OCI-LY1 (cell line): ENCODE measurements around the gene PRLH.

Experiments
- H2AFZ ChIP-seq: fragments of 200-600 bp; sonication (generic), shearing (Covaris generic); 2 replicates; pipeline ENCODE4 v1.6.0; 2014; ENCODE audit warnings: antibody characterized with exemption, mild to moderate bottlenecking, low read length
- H3F3A ChIP-seq: fragments of 200-600 bp; sonication (generic), shearing (Covaris generic); 2 replicates; pipeline ENCODE4 v1.6.0; 2014; ENCODE audit warnings: mild to moderate bottlenecking, antibody characterized with exemption, low read length, moderate library complexity; ENCODE audit not compliant: insufficient read depth
- H3K27ac ChIP-seq: fragments of 200-600 bp; sonication (generic); 2 replicates; pipeline ENCODE4 v1.5.1; 2014; ENCODE audit warnings: low read length, mixed run types, mild to moderate bottlenecking, low read depth; ENCODE audit not compliant: poor library complexity, severe bottlenecking
- H3K27me3 ChIP-seq: fragments of 200-600 bp; sonication (generic); 2 replicates; pipeline ENCODE4 v1.6.0; 2014; ENCODE audit warnings: antibody characterized with exemption, mild to moderate bottlenecking, low read length, moderate library complexity; ENCODE audit not compliant: insufficient read depth
- H3K36me3 ChIP-seq: fragments of 200-600 bp; sonication (generic); 2 replicates; pipeline ENCODE4 v1.6.1; 2014; ENCODE audit warnings: mild to moderate bottlenecking, antibody characterized with exemption, low read length, moderate library complexity, mixed read lengths; ENCODE audit not compliant: insufficient read depth
- H3K4me1 ChIP-seq: fragments of 200-600 bp; sonication (generic); 2 replicates; pipeline ENCODE4 v1.5.1; 2014; ENCODE audit warnings: mild to moderate bottlenecking, low read length, moderate library complexity; ENCODE audit not compliant: insufficient read depth, severe bottlenecking
- H3K4me2 ChIP-seq: fragments of 200-600 bp; sonication (generic), shearing (Covaris generic); 2 replicates; pipeline ENCODE4 v1.6.1; 2014; ENCODE audit warnings: low read length
- H3K4me3 ChIP-seq: fragments of 200-600 bp; sonication (generic); 2 replicates; pipeline ENCODE4 v1.5.1; 2014; ENCODE audit warnings: low read length, low read depth, mild to moderate bottlenecking, mixed read lengths; ENCODE audit not compliant: poor library complexity, severe bottlenecking
- H3K79me2 ChIP-seq: fragments of 200-600 bp; shearing (Covaris generic); 2 replicates; pipeline ENCODE4 v1.6.1; 2016; ENCODE audit warnings: mixed run types, low read length, mixed read lengths; ENCODE audit not compliant: insufficient read depth
- H3K9ac ChIP-seq: fragments of 200-600 bp; sonication (generic), shearing (Covaris generic); 2 replicates; pipeline ENCODE4 v1.6.1; 2014; ENCODE audit warnings: mild to moderate bottlenecking, low read length, mixed read lengths
- H3K9me2 ChIP-seq: fragments of 200-600 bp; sonication (generic), shearing (Covaris generic); 2 replicates; pipeline ENCODE4 v1.6.1; 2014; ENCODE audit warnings: low read depth, mild to moderate bottlenecking, low read length, mixed read lengths
- H3K9me3 ChIP-seq: fragments of 200-600 bp; shearing (Covaris generic); 2 replicates; pipeline ENCODE4 v1.6.1; 2014; ENCODE audit warnings: low read length, mixed read lengths
- H4K20me1 ChIP-seq: fragments of 200-600 bp; sonication (generic), shearing (Covaris generic); 2 replicates; pipeline ENCODE4 v1.6.0; 2016; ENCODE audit warnings: mild to moderate bottlenecking, low read length; ENCODE audit not compliant: insufficient read depth
- EZH2 ChIP-seq: fragments of 200-600 bp; sonication (generic), shearing (Covaris generic); IDR thresholded peaks from 2 replicates; pipeline ENCODE4 v1.8.0; 2017; ENCODE audit warnings: borderline replicate concordance, mixed run types, mild to moderate bottlenecking, antibody characterized with exemption, low read length, moderate library complexity, mixed read lengths
- TF ChIP-seq, protein P1 (sequence below): fragments of 200-600 bp; sonication (generic), shearing (Covaris generic); IDR thresholded peaks from 2 replicates; pipeline ENCODE4 v1.5.1; 2017; ENCODE audit warnings: mild to moderate bottlenecking, antibody characterized with exemption, low read length, moderate library complexity, mixed read lengths

PRLH gene

DNA sequence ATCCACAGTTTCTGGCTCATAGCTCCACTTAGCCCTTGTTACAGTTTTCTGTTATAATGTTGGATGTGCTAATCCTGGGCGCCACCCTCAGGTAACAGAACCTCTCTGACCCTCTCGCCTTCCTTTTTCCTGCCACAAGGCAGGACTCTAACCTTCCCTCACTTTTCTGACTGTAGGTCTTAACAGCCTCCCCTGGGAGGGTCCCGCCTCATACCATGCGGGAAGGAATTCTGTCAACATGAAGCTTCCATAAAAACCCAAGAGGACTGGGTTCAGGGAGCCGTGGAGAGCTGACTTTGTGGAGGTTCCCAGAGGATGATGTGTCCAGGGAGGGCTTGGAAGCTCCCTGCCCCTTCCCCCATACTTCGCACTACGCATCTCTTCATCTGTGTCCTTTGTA is 36.0 kb downstream of the PRLH start:
- H3K4me1 ChIP-seq = peaks cover 22% of the 10 kb centered on the region
- H3K4me3 ChIP-seq = no peak overlapping the region
- H4K20me1 ChIP-seq = no peaks in the 10 kb centered on the region
- no peaks in the 10 kb centered on the region for H3K9me3 ChIP-seq
- no peak overlapping the region for H3K27ac ChIP-seq
- H3K9ac ChIP-seq = no peak overlapping the region
- H3K79me2 ChIP-seq = no peaks in the 10 kb centered on the region
- TF ChIP-seq, protein P1, sequence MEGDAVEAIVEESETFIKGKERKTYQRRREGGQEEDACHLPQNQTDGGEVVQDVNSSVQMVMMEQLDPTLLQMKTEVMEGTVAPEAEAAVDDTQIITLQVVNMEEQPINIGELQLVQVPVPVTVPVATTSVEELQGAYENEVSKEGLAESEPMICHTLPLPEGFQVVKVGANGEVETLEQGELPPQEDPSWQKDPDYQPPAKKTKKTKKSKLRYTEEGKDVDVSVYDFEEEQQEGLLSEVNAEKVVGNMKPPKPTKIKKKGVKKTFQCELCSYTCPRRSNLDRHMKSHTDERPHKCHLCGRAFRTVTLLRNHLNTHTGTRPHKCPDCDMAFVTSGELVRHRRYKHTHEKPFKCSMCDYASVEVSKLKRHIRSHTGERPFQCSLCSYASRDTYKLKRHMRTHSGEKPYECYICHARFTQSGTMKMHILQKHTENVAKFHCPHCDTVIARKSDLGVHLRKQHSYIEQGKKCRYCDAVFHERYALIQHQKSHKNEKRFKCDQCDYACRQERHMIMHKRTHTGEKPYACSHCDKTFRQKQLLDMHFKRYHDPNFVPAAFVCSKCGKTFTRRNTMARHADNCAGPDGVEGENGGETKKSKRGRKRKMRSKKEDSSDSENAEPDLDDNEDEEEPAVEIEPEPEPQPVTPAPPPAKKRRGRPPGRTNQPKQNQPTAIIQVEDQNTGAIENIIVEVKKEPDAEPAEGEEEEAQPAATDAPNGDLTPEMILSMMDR = no peak
- no peak for TF ChIP-seq EZH2
- H2AFZ ChIP-seq = no peak overlapping the region
- no peaks in the 10 kb centered on the region for H3K9me2 ChIP-seq
- H3K27me3 ChIP-seq = no peaks in the 10 kb centered on the region
- H3F3A ChIP-seq = no peaks in the 10 kb centered on the region
- no peaks in the 10 kb centered on the region for H3K36me3 ChIP-seq
- no peak overlapping the region for H3K4me2 ChIP-seq

DNA sequence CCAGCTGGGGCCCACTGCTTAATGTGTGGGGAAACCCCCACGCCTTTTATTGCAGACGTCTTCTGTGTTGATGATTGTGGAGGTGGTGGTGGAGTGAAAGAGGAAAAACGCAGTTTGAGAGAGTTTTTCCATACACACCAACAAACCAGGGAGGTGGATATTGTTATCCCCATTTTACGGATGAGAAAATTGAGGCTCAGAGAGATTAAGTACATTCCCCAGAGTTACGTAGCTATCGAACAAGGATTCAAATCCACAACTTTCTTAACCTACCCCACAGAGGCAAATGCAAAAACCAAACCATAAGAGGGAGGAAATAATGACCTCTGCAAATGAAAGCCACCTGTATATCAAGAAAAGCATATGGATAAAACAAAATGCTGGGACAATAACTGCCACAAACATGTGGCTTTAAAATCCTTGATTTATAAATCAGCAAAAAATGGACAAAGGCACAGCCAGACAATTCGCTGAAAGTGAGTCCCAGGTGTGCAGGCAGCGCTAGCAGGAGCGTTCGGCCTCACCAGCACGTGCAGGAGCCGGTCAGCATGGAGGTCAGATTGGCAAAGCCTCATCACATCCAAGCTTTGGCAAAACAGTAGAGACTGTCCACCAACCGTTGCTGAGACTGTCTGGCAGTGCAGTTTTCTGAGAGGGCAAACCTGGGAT is 36.8 kb downstream of the PRLH start:
- Histone ChIP-seq H3K27ac (no peak overlapping the region), H3K27me3 (no peaks in the 10 kb centered on the region), H3K9me2 (no peaks in the 10 kb centered on the region), H3K79me2 (no peaks in the 10 kb centered on the region), H3K36me3 (no peaks in the 10 kb centered on the region), H3K9me3 (no peaks in the 10 kb centered on the region), H3K9ac (no peak overlapping the region), H4K20me1 (no peaks in the 10 kb centered on the region), H2AFZ (peak overlapping the region; percentile 15; the same call in 1 of the 2 replicates), H3F3A (no peaks in the 10 kb centered on the region), H3K4me1 (peaks cover 22% of the 10 kb centered on the region), H3K4me2 (peak overlapping the region; percentile 51), H3K4me3 (no peak overlapping the region)
- TF ChIP-seq EZH2 = no peak
- TF ChIP-seq, protein P1 = no peak

- no peaks in the 10 kb centered on the region for H3K27me3 ChIP-seq
- H3F3A ChIP-seq = no peaks in the 10 kb centered on the region
- H3K9me3 ChIP-seq = no peaks in the 10 kb centered on the region
- no peak overlapping the region for H3K4me3 ChIP-seq
- H4K20me1 ChIP-seq = no peaks in the 10 kb centered on the region
- H3K9ac ChIP-seq = no peak overlapping the region; the same call in 1 of the 2 replicates
- H3K4me1 ChIP-seq = peaks cover 22% of the 10 kb centered on the region
- H3K79me2 ChIP-seq = no peaks in the 10 kb centered on the region
- peak overlapping the region; percentile 51 for H3K4me2 ChIP-seq
- no peak overlapping the region for H3K27ac ChIP-seq
- no peak for TF ChIP-seq EZH2
- TF ChIP-seq, protein P1 = no peak
- H3K9me2 ChIP-seq = no peaks in the 10 kb centered on the region
- H3K36me3 ChIP-seq = no peaks in the 10 kb centered on the region
- H2AFZ ChIP-seq = peak overlapping the region; percentile 15; the same call in 1 of the 2 replicates
Measured at GRCh38 chr2:237603718-237604362, 37.5 kb downstream of the PRLH start.
